Stimulated activated CD8-positive, alpha-beta memory T cell treated with anti-CD3 and anti-CD28 coated beads, Interleukin-12 subunit alpha, Interleukin-12 subunit beta, amount 100 ng/mL, for 24 hours (primary cell): ENCODE data around the gene TMEM79.

ENCODE experiments used
- DNase-seq: peaks from one replicate; pipeline ENCODE4 v3.0.0-alpha.2; 2020; ENCODE audit errors: extremely low read depth

Gene TMEM79

GRCh38 chr1:156262461-156263287 is 21.5 kb upstream of the TMEM79 start:
- DNase-seq: no peak

GRCh38 chr1:156263288-156263655 is 20.9 kb upstream of the TMEM79 start:
- DNase-seq: no peak

GRCh38 chr1:156266051-156266450 is 18.1 kb upstream of the TMEM79 start:
- DNase-seq: no peak

- no peak for DNase-seq
These were observed 15.8 kb upstream of the TMEM79 start for GRCh38 chr1:156268336-156268735.

- no peak for DNase-seq
These were observed 13.8 kb upstream of the TMEM79 start for GRCh38 chr1:156270314-156270713.

- no peak for DNase-seq
These were observed 7.6 kb upstream of the TMEM79 start for GRCh38 chr1:156276532-156276931.

GRCh38 chr1:156276966-156277381 is 7.2 kb upstream of the TMEM79 start:
- DNase-seq: no peak

GRCh38 chr1:156279837-156280236 is 4.3 kb upstream of the TMEM79 start:
- no peak for DNase-seq

GRCh38 chr1:156281281-156281680 is 2.8 kb upstream of the TMEM79 start:
- no peak for DNase-seq

GRCh38 chr1:156281693-156282478 is 2.2 kb upstream of the TMEM79 start:
- no peak for DNase-seq

GRCh38 chr1:156282479-156283222 is 1.5 kb upstream of the TMEM79 start, which contains the start of gene SMG5:
TSS of gene SMG5 (minus strand) at chr1:156282825. CDS start at chr1:156282680, 145 bp downstream.
- DNase-seq: peak; percentile 88

- no peak for DNase-seq
These were observed 604 bp upstream of the TMEM79 start for GRCh38 chr1:156283521-156283920.

- DNase-seq: no peak
These were observed 632 bp downstream of the TMEM79 start for GRCh38 chr1:156284757-156285156.

GRCh38 chr1:156285437-156285836 is 1.3 kb downstream of the TMEM79 start:
- DNase-seq: no peak

GRCh38 chr1:156286061-156286460 is 1.9 kb downstream of the TMEM79 start:
- no peak for DNase-seq

- no peak for DNase-seq
These were observed 5.7 kb downstream of the TMEM79 start for GRCh38 chr1:156289857-156290256.

- DNase-seq: no peak
These were observed 7.3 kb downstream of the TMEM79 start for GRCh38 chr1:156291226-156292061.

GRCh38 chr1:156293098-156293434 is 8.9 kb downstream of the TMEM79 start:
- no peak for DNase-seq

- DNase-seq: no peak
These were observed 9.8 kb downstream of the TMEM79 start for GRCh38 chr1:156293895-156294294.

- no peak for DNase-seq
These were observed 11.3 kb downstream of the TMEM79 start, which contains the start of gene GLMP for GRCh38 chr1:156295391-156295947. TSS of gene GLMP (minus strand) at chr1:156295679. CDS start at chr1:156295645, 34 bp downstream.

- no peak for DNase-seq
These were observed 14.8 kb downstream of the TMEM79 start, which contains the start of gene VHLL for GRCh38 chr1:156298852-156299357. TSS of gene VHLL (minus strand) at chr1:156299307. CDS start at chr1:156299189, 118 bp downstream.
